Fibroblast of lung (primary cell): ENCODE results near the gene RGS16.

ENCODE experiments used
- CTCF ChIP-seq, 2 donors: IDR thresholded peaks in 1 of 2; conservative IDR thresholded peaks in 1 of 2; 1 replicate in 1 of 2; 2 replicates in 1 of 2; pipeline ENCODE4 v1.5.1; 2011 to 2012; ENCODE audit warnings: low read length in 2 of 2, control low read depth in 1 of 2, inconsistent platforms in 1 of 2, low read depth in 1 of 2, mild to moderate bottlenecking in 1 of 2
- EZH2 ChIP-seq: IDR thresholded peaks from 2 replicates; pipeline ENCODE4 v1.5.1; 2012; ENCODE audit warnings: low read length, control low read depth, mild to moderate bottlenecking; ENCODE audit errors: missing control alignments

GRCh38 chr1:182589931-182590330 lies 14.3 kb downstream of the RGS16 start:
- TF ChIP-seq CTCF (conservative IDR thresholded peaks at IDR 0.05 in 1 of 2, IDR thresholded peaks at IDR 0.05 in 1 of 2; ENCODE audit: low read depth in 1 of 2, low read length in 2 of 2) (no peak), EZH2 (no peak)
